OCI-LY7 (cell line): ENCODE results near the gene PEX11B. TPM values are rescaled to one million over a fixed set of nuclear protein-coding genes. Genes with fewer than 3 reads are reported as not detected.

ENCODE experiments used
- BruUV-seq: library from RNA; stranded (reverse); fragments of 400-500 nt; replicated peaks from 2 replicates; lab custom pipeline; 2021; lab: Mats Ljungman, UMichigan
- CTCF ChIA-PET: fragments of 300-600 bp; sonication (Branson Sonifier 250); formaldehyde crosslinking; loops from one replicate; lab custom pipeline; 2022; ENCODE audit warnings: antibody characterized with exemption; ENCODE audit not compliant: unreplicated experiment; lab: Charles Lee
- POLR2A ChIA-PET: fragments of 300-600 bp; sonication (Branson Sonifier 250); formaldehyde crosslinking; loops from one replicate; lab custom pipeline; 2022; ENCODE audit warnings: antibody characterized with exemption; lab: Charles Lee
- DNase-seq: peaks from one replicate; pipeline ENCODE4 v3.0.0-alpha.2; 2015; ENCODE audit warnings: low spot score
- H2AFZ ChIP-seq: fragments of 200-600 bp; sonication (generic), shearing (Covaris generic); 2 replicates; pipeline ENCODE4 v1.6.1; 2014; ENCODE audit warnings: mild to moderate bottlenecking, antibody characterized with exemption, low read length, moderate library complexity
- H3K27ac ChIP-seq: fragments of 200-600 bp; sonication (generic); 2 replicates; pipeline ENCODE4 v1.5.1; 2014; ENCODE audit warnings: mixed run types, low read depth, mild to moderate bottlenecking, moderate library complexity, low read length, inconsistent platforms; ENCODE audit not compliant: poor library complexity, severe bottlenecking
- H3K36me3 ChIP-seq: fragments of 200-600 bp; sonication (generic); 2 replicates; pipeline ENCODE4 v1.6.1; 2014; ENCODE audit warnings: mild to moderate bottlenecking, antibody characterized with exemption, low read length, moderate library complexity, mixed read lengths; ENCODE audit not compliant: insufficient read depth
- H3K4me1 ChIP-seq: fragments of 200-600 bp; sonication (generic); 2 replicates; pipeline ENCODE4 v1.5.1; 2014; ENCODE audit warnings: mild to moderate bottlenecking, low read length; ENCODE audit not compliant: insufficient read depth, poor library complexity, severe bottlenecking
- H3K4me2 ChIP-seq: fragments of 200-600 bp; sonication (generic); 2 replicates; pipeline ENCODE4 v1.6.1; 2014; ENCODE audit warnings: mild to moderate bottlenecking, low read length
- H3K4me3 ChIP-seq: fragments of 200-600 bp; sonication (generic); 2 replicates; pipeline ENCODE4 v1.5.1; 2014; ENCODE audit warnings: mild to moderate bottlenecking, low read depth, low read length; ENCODE audit not compliant: poor library complexity, severe bottlenecking
- H3K79me2 ChIP-seq: fragments of 200-600 bp; sonication (generic); 2 replicates; pipeline ENCODE4 v1.6.1; 2016; ENCODE audit warnings: low read depth, mild to moderate bottlenecking, low read length, moderate library complexity, mixed read lengths; ENCODE audit not compliant: insufficient read depth
- H3K9me2 ChIP-seq: fragments of 200-600 bp; sonication (generic); 2 replicates; pipeline ENCODE4 v1.6.1; 2016; ENCODE audit warnings: mild to moderate bottlenecking, low read length, mixed read lengths; ENCODE audit not compliant: insufficient read depth
- H3K9me3 ChIP-seq: fragments of 200-600 bp; sonication (generic); 2 replicates; pipeline ENCODE4 v1.6.1; 2014; ENCODE audit warnings: mild to moderate bottlenecking, mixed run types, low read length, mixed read lengths
- H4K20me1 ChIP-seq: fragments of 200-600 bp; sonication (generic); 2 replicates; pipeline ENCODE4 v1.6.1; 2014; ENCODE audit warnings: mild to moderate bottlenecking, antibody characterized with exemption, low read length, moderate library complexity, mixed read lengths; ENCODE audit not compliant: insufficient read depth
- CTCF ChIP-seq: fragments of 200-600 bp; sonication (generic); conservative IDR thresholded peaks from 2 replicates; pipeline ENCODE4 v1.5.1; 2014; ENCODE audit warnings: mild to moderate bottlenecking, antibody characterized with exemption, low read length, moderate library complexity, mixed read lengths
- EZH2phosphoT487 ChIP-seq: fragments of 200-600 bp; sonication (generic); IDR thresholded peaks from 2 replicates; pipeline ENCODE4 v1.6.1; 2018; ENCODE audit warnings: low read depth, borderline replicate concordance, mild to moderate bottlenecking, mixed run types, antibody characterized with exemption, low read length, moderate library complexity, mixed read lengths
- intact Hi-C: fragments of 100-400 bp; cut with micrococcal nuclease; formaldehyde crosslinking; loops from one replicate; pipeline ENCODE4 v1.10.0; 2022; ENCODE audit not compliant: unreplicated experiment
- total RNA-seq, 2 experiments: library from RNA; depleted of rRNA in 1 of 2; stranded (reverse); fragments of >200 nt in 1 of 2; shearing (Covaris generic) in 1 of 2; gene quantifications; 2 replicates each; pipeline ENCODE4 v1.2.3, GENCODE V29; 2014 to 2022

Gene PEX11B
- total RNA-seq, 2 experiments from 2014 or later, result 18.2 to 32.9 TPM

- H2AFZ ChIP-seq, result peak overlapping the region; percentile 44; the same call in 1 of the 2 replicates
- ChIA-PET CTCF (no interaction called here), POLR2A (interaction anchor here (1.0 to 2.6 kb wide), 3 partner anchors 11 to 49 kb away, joined by 3 to 12 read pairs (median 8); partner anchors contain the start of gene TXNIP)
- no peaks in the 10 kb centered on the region for H3K9me3 ChIP-seq
- DNase-seq, result no peak
- H3K4me3 ChIP-seq, result peak overlapping the region; percentile 86
- H3K9me2 ChIP-seq, result no peaks in the 10 kb centered on the region
- peaks cover 13% of the 10 kb centered on the region; the same call in 1 of the 2 replicates for H3K36me3 ChIP-seq
- TF ChIP-seq CTCF, result no peak
- TF ChIP-seq EZH2phosphoT487, result no peak
- intact Hi-C loops, result no loop called here
- H4K20me1 ChIP-seq, result peaks cover 3% of the 10 kb centered on the region; the same call in 1 of the 2 replicates
- BruUV-seq, result no TSS peak
- peaks cover 23% of the 10 kb centered on the region; the same call in 1 of the 2 replicates for H3K79me2 ChIP-seq
- peak overlapping the region; percentile 94 for H3K4me2 ChIP-seq
- peak overlapping the region; percentile 53 for H3K27ac ChIP-seq
- peaks cover 51% of the 10 kb centered on the region for H3K4me1 ChIP-seq
Measured at GRCh38 chr1:145956361-145956760, 37.8 kb upstream of the PEX11B start.

DNA sequence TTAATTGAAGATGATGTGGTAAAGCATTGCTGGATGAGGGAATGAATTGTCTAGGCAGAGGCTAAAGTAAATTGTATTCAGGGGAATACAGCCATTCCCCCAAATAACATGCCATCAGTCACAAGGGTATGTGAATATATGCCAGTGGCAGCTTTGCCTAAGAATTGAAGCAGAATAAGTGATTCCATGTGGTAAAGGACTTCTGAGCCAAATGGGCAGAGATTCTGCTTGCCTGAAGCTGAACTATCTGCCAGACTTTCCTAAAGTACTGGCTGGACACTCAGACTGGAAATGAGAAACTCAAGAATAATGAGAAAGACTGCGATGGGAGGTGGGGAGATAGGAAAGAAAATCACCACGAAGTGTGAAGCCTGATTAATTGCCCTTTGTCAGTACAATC lies 36.9 kb upstream of the PEX11B start:
- peaks cover 42% of the 10 kb centered on the region for H3K4me1 ChIP-seq
- BruUV-seq, result no TSS peak
- no peaks in the 10 kb centered on the region for H3K9me3 ChIP-seq
- peaks cover 13% of the 10 kb centered on the region; the same call in 1 of the 2 replicates for H3K36me3 ChIP-seq
- peaks cover 3% of the 10 kb centered on the region; the same call in 1 of the 2 replicates for H4K20me1 ChIP-seq
- no peak overlapping the region for H3K27ac ChIP-seq
- intact Hi-C loops, result no loop called here
- H3K4me2 ChIP-seq, result peak overlapping the region; percentile 94
- peaks cover 23% of the 10 kb centered on the region; the same call in 1 of the 2 replicates for H3K79me2 ChIP-seq
- TF ChIP-seq CTCF, result no peak
- no peak overlapping the region for H2AFZ ChIP-seq
- ChIA-PET POLR2A (interaction anchor here (0.7 to 1.4 kb wide), 4 partner anchors 9 to 23 kb away, joined by 3 to 4 read pairs (median 4); partner anchors contain the start of genes ANKRD34A and POLR3GL), CTCF (no interaction called here)
- no peaks in the 10 kb centered on the region for H3K9me2 ChIP-seq
- no peak overlapping the region for H3K4me3 ChIP-seq
- DNase-seq, result no peak

DNA sequence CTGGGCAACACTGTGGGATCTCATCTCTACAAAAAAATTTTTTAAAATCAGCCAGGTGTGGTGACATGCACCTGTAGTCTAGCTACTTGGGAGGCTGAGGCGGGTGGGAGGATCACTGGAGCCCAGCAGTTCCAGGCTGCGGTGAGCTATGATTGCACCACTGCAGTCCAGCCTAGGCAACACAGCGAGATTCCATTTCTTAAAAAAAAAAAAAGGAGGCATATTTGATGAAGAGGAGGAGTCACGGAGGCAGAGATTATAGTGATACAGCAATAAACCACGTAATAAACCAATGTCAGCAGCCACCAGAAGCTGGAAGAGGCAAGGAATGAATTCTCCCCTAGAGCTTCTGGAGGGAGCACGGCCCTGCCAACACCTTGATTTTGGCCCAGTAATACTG lies 35.3 kb upstream of the PEX11B start:
- Histone ChIP-seq H3K36me3 (peaks cover 13% of the 10 kb centered on the region; the same call in 1 of the 2 replicates), H3K79me2 (peaks cover 23% of the 10 kb centered on the region; the same call in 1 of the 2 replicates), H2AFZ (no peak overlapping the region), H3K27ac (no peak overlapping the region), H4K20me1 (peaks cover 3% of the 10 kb centered on the region; the same call in 1 of the 2 replicates), H3K4me1 (peaks cover 26% of the 10 kb centered on the region), H3K4me3 (no peak overlapping the region), H3K4me2 (no peak overlapping the region), H3K9me2 (no peaks in the 10 kb centered on the region), H3K9me3 (no peaks in the 10 kb centered on the region)
- TF ChIP-seq EZH2phosphoT487 (no peak), CTCF (no peak)
- ChIA-PET POLR2A (interaction anchor here (0.6 to 1.1 kb wide), 3 partner anchors 9 to 95 kb away, joined by 3 read pairs; partner anchors contain the start of gene PIAS3), CTCF (no interaction called here)
- DNase-seq, result no peak
- intact Hi-C loops, result no loop called here
- no TSS peak for BruUV-seq
